ENCODE results near the gene AGFG2.

GRCh38 chr7:100585511-100586265, 46.7 kb downstream of the AGFG2 start, which contains the start of gene LRCH4:
- no peak for TF ChIP-seq CTCF (IDR thresholded peaks at IDR 0.05; ENCODE audit: low read depth, low read length)
- no peak for TF ChIP-seq EZH2phosphoT487 (IDR thresholded peaks at IDR 0.05; ENCODE audit: low read depth)
